Measurements from ENCODE around the gene RPL29.
A peak's percentile ranks its signal among the peaks of the same experiment; 100 is the strongest.

Gene RPL29

DNA sequence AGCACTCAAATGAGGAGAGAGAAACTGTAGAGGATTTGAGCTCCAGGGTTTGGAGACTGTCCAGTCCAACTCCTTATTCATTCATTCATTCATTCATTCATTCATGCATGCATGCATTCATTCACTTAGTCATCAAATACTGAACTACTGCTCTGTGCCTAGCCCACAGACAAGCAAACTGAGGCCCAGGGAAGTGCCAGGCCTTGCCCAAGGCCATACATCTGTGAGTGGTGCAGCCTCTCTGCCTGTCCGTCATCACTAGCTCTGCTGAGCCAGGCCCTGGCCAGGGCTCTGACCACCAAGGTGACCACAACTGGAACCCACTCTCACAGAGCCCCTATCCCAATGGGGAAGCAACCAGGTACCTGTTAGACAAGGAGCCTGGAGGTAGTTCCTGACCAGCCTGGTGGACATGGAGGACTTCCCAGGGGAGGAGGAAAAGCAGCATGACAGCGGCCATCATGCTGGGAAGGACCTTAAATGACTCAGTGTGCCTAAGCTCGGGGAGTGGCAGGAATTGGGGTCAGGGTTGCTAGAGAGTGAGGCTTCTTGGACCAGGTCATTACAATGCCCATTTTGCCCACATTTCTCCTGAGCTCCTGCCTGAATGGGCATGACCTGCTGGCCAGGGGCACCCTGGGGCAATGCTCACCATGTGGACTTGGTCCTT is 27.5 kb upstream of the RPL29 start:
- TF ChIP-seq ZFP3 (CRISPR knock-in tag; IDR thresholded peaks at IDR 0.05) = no peak
- TF ChIP-seq, protein P1, sequence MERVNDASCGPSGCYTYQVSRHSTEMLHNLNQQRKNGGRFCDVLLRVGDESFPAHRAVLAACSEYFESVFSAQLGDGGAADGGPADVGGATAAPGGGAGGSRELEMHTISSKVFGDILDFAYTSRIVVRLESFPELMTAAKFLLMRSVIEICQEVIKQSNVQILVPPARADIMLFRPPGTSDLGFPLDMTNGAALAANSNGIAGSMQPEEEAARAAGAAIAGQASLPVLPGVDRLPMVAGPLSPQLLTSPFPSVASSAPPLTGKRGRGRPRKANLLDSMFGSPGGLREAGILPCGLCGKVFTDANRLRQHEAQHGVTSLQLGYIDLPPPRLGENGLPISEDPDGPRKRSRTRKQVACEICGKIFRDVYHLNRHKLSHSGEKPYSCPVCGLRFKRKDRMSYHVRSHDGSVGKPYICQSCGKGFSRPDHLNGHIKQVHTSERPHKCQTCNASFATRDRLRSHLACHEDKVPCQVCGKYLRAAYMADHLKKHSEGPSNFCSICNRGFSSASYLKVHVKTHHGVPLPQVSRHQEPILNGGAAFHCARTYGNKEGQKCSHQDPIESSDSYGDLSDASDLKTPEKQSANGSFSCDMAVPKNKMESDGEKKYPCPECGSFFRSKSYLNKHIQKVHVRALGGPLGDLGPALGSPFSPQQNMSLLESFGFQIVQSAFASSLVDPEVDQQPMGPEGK (CRISPR knock-in tag; IDR thresholded peaks at IDR 0.05; ENCODE audit: borderline replicate concordance) = no peak
- TF ChIP-seq ZNF70 (CRISPR knock-in tag; IDR thresholded peaks at IDR 0.05) = no peak
- no peak for TF ChIP-seq PPARA (CRISPR knock-in tag; IDR thresholded peaks at IDR 0.05; ENCODE audit: borderline replicate concordance)
- TF ChIP-seq, protein P2, sequence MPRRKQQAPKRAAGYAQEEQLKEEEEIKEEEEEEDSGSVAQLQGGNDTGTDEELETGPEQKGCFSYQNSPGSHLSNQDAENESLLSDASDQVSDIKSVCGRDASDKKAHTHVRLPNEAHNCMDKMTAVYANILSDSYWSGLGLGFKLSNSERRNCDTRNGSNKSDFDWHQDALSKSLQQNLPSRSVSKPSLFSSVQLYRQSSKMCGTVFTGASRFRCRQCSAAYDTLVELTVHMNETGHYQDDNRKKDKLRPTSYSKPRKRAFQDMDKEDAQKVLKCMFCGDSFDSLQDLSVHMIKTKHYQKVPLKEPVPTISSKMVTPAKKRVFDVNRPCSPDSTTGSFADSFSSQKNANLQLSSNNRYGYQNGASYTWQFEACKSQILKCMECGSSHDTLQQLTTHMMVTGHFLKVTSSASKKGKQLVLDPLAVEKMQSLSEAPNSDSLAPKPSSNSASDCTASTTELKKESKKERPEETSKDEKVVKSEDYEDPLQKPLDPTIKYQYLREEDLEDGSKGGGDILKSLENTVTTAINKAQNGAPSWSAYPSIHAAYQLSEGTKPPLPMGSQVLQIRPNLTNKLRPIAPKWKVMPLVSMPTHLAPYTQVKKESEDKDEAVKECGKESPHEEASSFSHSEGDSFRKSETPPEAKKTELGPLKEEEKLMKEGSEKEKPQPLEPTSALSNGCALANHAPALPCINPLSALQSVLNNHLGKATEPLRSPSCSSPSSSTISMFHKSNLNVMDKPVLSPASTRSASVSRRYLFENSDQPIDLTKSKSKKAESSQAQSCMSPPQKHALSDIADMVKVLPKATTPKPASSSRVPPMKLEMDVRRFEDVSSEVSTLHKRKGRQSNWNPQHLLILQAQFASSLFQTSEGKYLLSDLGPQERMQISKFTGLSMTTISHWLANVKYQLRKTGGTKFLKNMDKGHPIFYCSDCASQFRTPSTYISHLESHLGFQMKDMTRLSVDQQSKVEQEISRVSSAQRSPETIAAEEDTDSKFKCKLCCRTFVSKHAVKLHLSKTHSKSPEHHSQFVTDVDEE (CRISPR knock-in tag; IDR thresholded peaks at IDR 0.05) = no peak
- TF ChIP-seq ZNF8 (CRISPR knock-in tag; IDR thresholded peaks at IDR 0.05) = no peak
- no peak for TF ChIP-seq TCF4 (CRISPR knock-in tag; IDR thresholded peaks at IDR 0.05; ENCODE audit: borderline replicate concordance)
- TF ChIP-seq ZC3H10 (CRISPR knock-in tag; IDR thresholded peaks at IDR 0.05) = no peak
- no peak for TF ChIP-seq ARNTL (CRISPR knock-in tag; IDR thresholded peaks at IDR 0.05; ENCODE audit: borderline replicate concordance, low read depth)
- TF ChIP-seq, protein P3, sequence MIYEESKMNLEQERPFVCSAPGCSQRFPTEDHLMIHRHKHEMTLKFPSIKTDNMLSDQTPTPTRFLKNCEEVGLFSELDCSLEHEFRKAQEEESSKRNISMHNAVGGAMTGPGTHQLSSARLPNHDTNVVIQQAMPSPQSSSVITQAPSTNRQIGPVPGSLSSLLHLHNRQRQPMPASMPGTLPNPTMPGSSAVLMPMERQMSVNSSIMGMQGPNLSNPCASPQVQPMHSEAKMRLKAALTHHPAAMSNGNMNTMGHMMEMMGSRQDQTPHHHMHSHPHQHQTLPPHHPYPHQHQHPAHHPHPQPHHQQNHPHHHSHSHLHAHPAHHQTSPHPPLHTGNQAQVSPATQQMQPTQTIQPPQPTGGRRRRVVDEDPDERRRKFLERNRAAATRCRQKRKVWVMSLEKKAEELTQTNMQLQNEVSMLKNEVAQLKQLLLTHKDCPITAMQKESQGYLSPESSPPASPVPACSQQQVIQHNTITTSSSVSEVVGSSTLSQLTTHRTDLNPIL (CRISPR knock-in tag; IDR thresholded peaks at IDR 0.05; ENCODE audit: low read depth) = no peak
- TF ChIP-seq GLIS3 (CRISPR knock-in tag; IDR thresholded peaks at IDR 0.05) = no peak
- TF ChIP-seq SNAI2 (CRISPR knock-in tag; IDR thresholded peaks at IDR 0.05) = no peak
- no peak for TF ChIP-seq ISL1 (CRISPR knock-in tag; IDR thresholded peaks at IDR 0.05)
- ATAC-seq = no peak

DNA sequence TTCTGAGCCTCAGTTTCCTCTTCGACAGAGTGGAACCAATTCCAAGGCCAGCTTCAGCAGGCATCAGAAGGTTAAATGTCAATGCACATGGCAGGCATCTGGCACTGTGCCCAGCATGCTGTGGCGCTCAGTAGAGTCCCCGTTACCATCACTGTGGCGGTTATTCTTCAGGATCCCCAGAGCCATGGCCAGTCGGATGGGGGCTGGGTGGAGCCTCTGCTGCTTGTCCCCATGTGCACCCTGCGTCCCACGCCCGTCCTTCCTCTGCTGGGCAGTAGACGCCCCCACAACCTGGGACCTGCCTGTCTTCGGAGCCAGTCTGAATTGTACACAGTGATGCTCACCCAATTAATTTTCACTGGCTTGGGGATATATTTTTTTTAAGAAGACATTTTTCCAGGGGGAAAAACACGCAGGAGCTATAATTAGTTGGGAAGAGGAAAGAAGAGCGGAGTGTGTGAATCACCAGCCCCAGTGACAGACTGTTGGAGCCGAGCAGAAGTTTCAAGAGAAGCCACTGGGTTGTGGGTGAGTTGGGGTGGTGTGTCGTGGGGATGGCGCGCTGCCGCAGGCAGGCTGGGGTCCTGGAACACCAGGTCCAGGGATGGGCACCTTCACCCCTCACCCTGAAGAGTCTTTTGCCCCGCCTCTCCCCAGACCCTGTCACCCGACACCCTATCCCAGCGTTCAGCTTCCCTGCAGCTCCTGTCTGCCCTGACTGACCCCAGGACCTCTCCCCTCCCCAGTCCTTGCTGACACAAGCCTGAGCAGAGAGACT is 26.8 kb upstream of the RPL29 start:
- TF ChIP-seq OSR1 (CRISPR knock-in tag; IDR thresholded peaks at IDR 0.05) = no peak
- ATAC-seq = peak; percentile 69

DNA sequence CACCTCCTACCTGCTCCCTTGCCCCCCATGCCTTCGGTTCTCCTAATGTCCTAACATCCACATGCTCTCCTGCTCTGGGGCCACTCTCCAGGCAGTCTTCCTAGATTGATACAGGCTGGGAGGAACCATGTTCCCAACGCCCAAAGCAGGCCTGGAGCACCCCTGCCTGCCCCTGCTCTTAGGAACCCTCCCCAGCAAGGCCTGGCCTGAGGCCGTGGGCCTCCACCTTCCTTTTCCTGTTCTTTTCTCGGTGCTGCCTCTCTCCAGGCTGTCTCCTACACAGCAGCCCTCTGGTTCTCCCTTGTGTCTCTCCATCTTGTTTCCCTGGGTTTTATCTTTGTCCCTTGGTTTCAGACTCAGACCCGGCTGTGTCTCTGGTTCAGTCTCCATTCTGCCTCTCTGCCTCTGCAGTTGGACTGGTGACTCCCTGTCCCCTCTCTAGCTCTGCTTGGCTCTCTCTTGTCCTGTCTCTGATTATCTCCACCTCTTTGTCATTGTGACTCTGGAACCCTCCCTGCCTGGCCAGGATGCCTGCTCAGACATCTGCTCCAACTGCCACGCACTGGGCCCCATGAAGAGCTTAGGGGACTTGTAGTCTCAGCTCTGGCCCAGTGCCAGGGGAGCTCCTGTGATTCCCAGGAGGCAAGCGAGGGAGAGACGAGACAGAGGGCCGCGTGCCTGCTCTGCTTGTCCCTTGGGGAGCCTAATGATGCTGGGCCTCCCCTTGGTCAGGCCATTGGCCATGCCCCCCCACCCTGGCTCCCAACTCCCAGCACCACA is 26.0 kb upstream of the RPL29 start:
- no peak for TF ChIP-seq ZNF8 (CRISPR knock-in tag; IDR thresholded peaks at IDR 0.05)
- TF ChIP-seq, protein P3 (CRISPR knock-in tag; IDR thresholded peaks at IDR 0.05; ENCODE audit: low read depth) = no peak
- TF ChIP-seq SNAI2 (CRISPR knock-in tag; IDR thresholded peaks at IDR 0.05) = no peak
- TF ChIP-seq CSDC2 (CRISPR knock-in tag; IDR thresholded peaks at IDR 0.05) = no peak
- no peak for TF ChIP-seq ZNF70 (CRISPR knock-in tag; IDR thresholded peaks at IDR 0.05)
- TF ChIP-seq, protein P4, sequence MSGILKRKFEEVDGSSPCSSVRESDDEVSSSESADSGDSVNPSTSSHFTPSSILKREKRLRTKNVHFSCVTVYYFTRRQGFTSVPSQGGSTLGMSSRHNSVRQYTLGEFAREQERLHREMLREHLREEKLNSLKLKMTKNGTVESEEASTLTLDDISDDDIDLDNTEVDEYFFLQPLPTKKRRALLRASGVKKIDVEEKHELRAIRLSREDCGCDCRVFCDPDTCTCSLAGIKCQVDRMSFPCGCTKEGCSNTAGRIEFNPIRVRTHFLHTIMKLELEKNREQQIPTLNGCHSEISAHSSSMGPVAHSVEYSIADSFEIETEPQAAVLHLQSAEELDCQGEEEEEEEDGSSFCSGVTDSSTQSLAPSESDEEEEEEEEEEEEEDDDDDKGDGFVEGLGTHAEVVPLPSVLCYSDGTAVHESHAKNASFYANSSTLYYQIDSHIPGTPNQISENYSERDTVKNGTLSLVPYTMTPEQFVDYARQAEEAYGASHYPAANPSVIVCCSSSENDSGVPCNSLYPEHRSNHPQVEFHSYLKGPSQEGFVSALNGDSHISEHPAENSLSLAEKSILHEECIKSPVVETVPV (CRISPR knock-in tag; IDR thresholded peaks at IDR 0.05) = no peak
- no peak for TF ChIP-seq ZC3H10 (CRISPR knock-in tag; IDR thresholded peaks at IDR 0.05)
- ATAC-seq = peak; percentile 6; the same call in 2 of the 3 replicates
